A549 (cell line): ENCODE data around the gene CFAP70. TPM values are rescaled to one million over a fixed set of nuclear protein-coding genes. Genes with fewer than 3 reads are reported as not detected.

Source experiments
- ATAC-seq, 2 experiments: fragments of 200-7000 bp in 1 of 2; fragments of >200 bp in 1 of 2; cut with Nextera tagmentation in 1 of 2; cut with Tn5 transposase in 1 of 2; 3 replicates each; pipeline versions ENCODE4 v1.8.0 to v1.9.1; 2018 to 2020; ENCODE audit warnings: mild to moderate bottlenecking in 1 of 2, moderate library complexity in 1 of 2
- CTCF ChIA-PET: fragments of 300-600 bp; sonication (Branson Sonifier 250); formaldehyde crosslinking; extraction: SDS; loops from one replicate; lab custom pipeline; 2021; ENCODE audit warnings: antibody characterized with exemption, inconsistent platforms; lab: Yijun Ruan, JAX
- POLR2A ChIA-PET: fragments of 350-600 bp; formaldehyde crosslinking; extraction: SDS; loops from one replicate; lab custom pipeline; 2021; ENCODE audit warnings: antibody characterized with exemption, inconsistent platforms; lab: Yijun Ruan, JAX
- DNase-seq, 2 experiments: peaks; one replicate each; pipeline versions ENCODE4 v3.0.0 to v3.0.0-alpha.2; 2011 to 2016; ENCODE audit warnings: low read depth in 1 of 2, low spot score in 1 of 2
- FAIRE-seq: peaks from 2 replicates; lab custom pipeline; 2011; peaks lifted over from hg19 to GRCh38; lab: Jason Lieb, UNC
- H3K27ac ChIP-seq, 2 experiments: fragments of >200 bp; sonication (Bioruptor Twin); formaldehyde crosslinking; 3 replicates each; pipeline ENCODE4 v1.5.1; 2016 to 2017
- H3K4me1 ChIP-seq: fragments of >200 bp; sonication (Bioruptor Twin); formaldehyde crosslinking; 3 replicates; pipeline ENCODE4 v1.6.1; 2016
- H3K4me2 ChIP-seq: fragments of >200 bp; sonication (Bioruptor Twin); formaldehyde crosslinking; 3 replicates; pipeline ENCODE4 v1.6.1; 2016
- H3K4me3 ChIP-seq: fragments of >200 bp; sonication (Bioruptor Twin); formaldehyde crosslinking; 3 replicates; pipeline ENCODE4 v1.5.1; 2016
- H3K9me3 ChIP-seq: fragments of >200 bp; sonication (Bioruptor Twin); formaldehyde crosslinking; 3 replicates; pipeline ENCODE4 v1.6.1; 2016
- BCL3 ChIP-seq: fragments of >200 bp; sonication (Bioruptor Twin); formaldehyde crosslinking; IDR thresholded peaks from 3 replicates; pipeline ENCODE4 v1.6.1; 2016
- CBX2 ChIP-seq: fragments of 200-600 bp; sonication (generic); IDR thresholded peaks from 2 replicates; pipeline ENCODE4 v1.6.1; 2016; ENCODE audit warnings: low read depth, mild to moderate bottlenecking, borderline replicate concordance
- CEBPB ChIP-seq, 2 experiments: fragments of >200 bp in 1 of 2; sonication (Bioruptor Twin) in 1 of 2; formaldehyde crosslinking in 1 of 2; IDR thresholded peaks; 2 replicates each; pipeline ENCODE4 v1.6.1; 2012 to 2016
- EHMT2 ChIP-seq: fragments of 200-600 bp; sonication (generic); IDR thresholded peaks from 2 replicates; pipeline ENCODE4 v1.6.1; 2016; ENCODE audit warnings: antibody characterized with exemption, low read depth, mild to moderate bottlenecking, moderate library complexity
- EP300 ChIP-seq, 2 experiments: fragments of >200 bp; sonication (Bioruptor Twin); formaldehyde crosslinking; IDR thresholded peaks; 2 replicates in 1 of 2; 3 replicates in 1 of 2; pipeline ENCODE4 v1.6.1; 2016 to 2017
- FOSL2 ChIP-seq, 2 experiments: fragments of 450-650 bp in 1 of 2; fragments of >200 bp in 1 of 2; sonication (Bioruptor Twin) in 1 of 2; formaldehyde crosslinking; IDR thresholded peaks; 2 replicates each; pipeline versions ENCODE4 v1.5.0 to v1.6.1; 2016 to 2020; ENCODE audit warnings: mild to moderate bottlenecking in 1 of 2, moderate library complexity in 1 of 2
- HDAC2 ChIP-seq: fragments of 200-600 bp; sonication (generic); IDR thresholded peaks from 2 replicates; pipeline ENCODE4 v1.6.1; 2016
- JUNB ChIP-seq: fragments of >200 bp; sonication (Bioruptor Twin); formaldehyde crosslinking; IDR thresholded peaks from 2 replicates; pipeline ENCODE4 v1.6.1; 2016
- KDM1A ChIP-seq: fragments of 200-600 bp; sonication (generic); IDR thresholded peaks from 2 replicates; pipeline ENCODE4 v1.6.1; 2016; ENCODE audit warnings: low read depth, mild to moderate bottlenecking
- MYC ChIP-seq: IDR thresholded peaks from 2 replicates; pipeline ENCODE4 v1.6.1; 2012; ENCODE audit warnings: mild to moderate bottlenecking, inconsistent platforms, low read length, improper control_type of control experiment, borderline replicate concordance
- RFX5 ChIP-seq: fragments of 450-650 bp; IDR thresholded peaks from 2 replicates; pipeline ENCODE4 v1.7.1; 2014; ENCODE audit warnings: antibody characterized with exemption, mild to moderate bottlenecking, moderate library complexity
- SREBF2 ChIP-seq: fragments of 450-650 bp; IDR thresholded peaks from 2 replicates; pipeline ENCODE4 v1.6.1; 2014; ENCODE audit warnings: mild to moderate bottlenecking, moderate library complexity
- TFCP2L1 ChIP-seq: fragments of 250-450 bp; sonication (Bioruptor Pico); IDR thresholded peaks from 2 replicates; pipeline ENCODE4 v1.5.0; 2021; ENCODE audit warnings: mild to moderate bottlenecking
- USF2 ChIP-seq: fragments of 450-650 bp; IDR thresholded peaks from 2 replicates; pipeline ENCODE4 v1.6.1; 2014; ENCODE audit warnings: antibody characterized with exemption
- ZFP36 ChIP-seq: fragments of 450-650 bp; IDR thresholded peaks from 2 replicates; pipeline ENCODE4 v1.6.1; 2014; ENCODE audit warnings: borderline replicate concordance; ENCODE audit not compliant: partially characterized antibody
- ZSCAN20 ChIP-seq: fragments of 250-450 bp; sonication (Bioruptor Pico); IDR thresholded peaks from 2 replicates; pipeline ENCODE4 v1.8.0; 2022; ENCODE audit warnings: mild to moderate bottlenecking, moderate library complexity
- WGBS: methylation state at CpG from one replicate; pipeline ENCODE4 v1.1.6; 2017; ENCODE audit errors: missing lambda C conversion rate; 5-methylcytosine and 5-hydroxymethylcytosine counted together
- polyA plus RNA-seq, 4 experiments: library from polyadenylated mRNA; depleted of rRNA in 3 of 4; stranded (reverse); fragments of >200 nt; fragmentation: RNase III in 1 of 4; extraction: RNeasy Plus Mini Kit Qiagen cat#74134 plus additional on column Dnase treatment in 1 of 4; gene quantifications; 2 replicates in 3 of 4; 3 replicates in 1 of 4; pipeline ENCODE4 v1.2.3, GENCODE V29; 2011 to 2017
- TF ChIP-seq, protein P1 (sequence below): fragments of >200 bp; sonication (Bioruptor Twin); formaldehyde crosslinking; IDR thresholded peaks from 2 replicates; pipeline ENCODE4 v1.6.1; 2016

CFAP70 gene
- polyA plus RNA-seq, 2 of the 4 experiments (the other 2 are of a cell fraction), result 0.34 to 0.98 TPM

- POLR2A ChIA-PET, result no interaction called here
- 6% methylated on average over 3 of the region's 3 CpGs for WGBS
- DNase-seq (no peak), FAIRE-seq (no peak)
- H3K4me3 ChIP-seq, result no peak overlapping the region
- H3K4me2 ChIP-seq, result no peak overlapping the region
- CTCF ChIA-PET, result interaction anchor here (0.6 kb wide), 1 partner anchor 45 kb away, joined by 3 read pairs; no protein-coding TSS in a partner anchor
- no peaks in the 10 kb centered on the region for H3K4me1 ChIP-seq
- TF ChIP-seq EP300 (IDR thresholded peaks at IDR 0.05) (no peak), EHMT2 (no peak), ZFP36 (no peak), RFX5 (no peak), JUNB (no peak), CEBPB (IDR thresholded peaks at IDR 0.05) (no peak), MYC (no peak), KDM1A (no peak), BCL3 (no peak)
- TF ChIP-seq, all 56 proteins: peak for 0
- Histone ChIP-seq H3K27ac (no peak overlapping the region), H3K9me3 (no peaks in the 10 kb centered on the region)
- no peak for ATAC-seq
These were observed 65.2 kb downstream of the CFAP70 start for GRCh38 chr10:73293461-73293860.

GRCh38 chr10:73289958-73290357 is 68.7 kb downstream of the CFAP70 start:
- ATAC-seq (no peak), DNase-seq (no peak), FAIRE-seq (no peak)
- WGBS, result 93% methylated on average over 1 of the region's 1 CpG
- Histone ChIP-seq H3K4me1 (no peaks in the 10 kb centered on the region), H3K4me3 (no peak overlapping the region), H3K27ac (no peak overlapping the region), H3K4me2 (no peak overlapping the region), H3K9me3 (no peaks in the 10 kb centered on the region)
- ChIA-PET POLR2A (no interaction called here), CTCF (no interaction called here)
- TF ChIP-seq USF2 (no peak), HDAC2 (no peak), FOSL2 (IDR thresholded peaks at IDR 0.05) (no peak), FOSL2 (CRISPR knock-in tag; IDR thresholded peaks at IDR 0.05) (no peak), CEBPB (IDR thresholded peaks at IDR 0.05) (no peak), CBX2 (no peak), KDM1A (no peak)

- 17% methylated on average over 1 of the region's 1 CpG for WGBS
- no peak overlapping the region for H3K4me3 ChIP-seq
- no peak for ATAC-seq
These were observed 71.2 kb downstream of the CFAP70 start for GRCh38 chr10:73287441-73287840.

More at GRCh38 chr10:73287441-73287840, 71.2 kb downstream of the CFAP70 start:
- no peaks in the 10 kb centered on the region for H3K4me1 ChIP-seq
- no peak for TF ChIP-seq SREBF2
- TF ChIP-seq BCL3, result no peak
- no peak for TF ChIP-seq TFCP2L1
- TF ChIP-seq, protein P1, sequence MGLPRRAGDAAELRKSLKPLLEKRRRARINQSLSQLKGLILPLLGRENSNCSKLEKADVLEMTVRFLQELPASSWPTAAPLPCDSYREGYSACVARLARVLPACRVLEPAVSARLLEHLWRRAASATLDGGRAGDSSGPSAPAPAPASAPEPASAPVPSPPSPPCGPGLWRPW, result no peak
- TF ChIP-seq USF2, result no peak
- TF ChIP-seq ZSCAN20 (CRISPR knock-in tag), result no peak
- no peaks in the 10 kb centered on the region for H3K9me3 ChIP-seq
- DNase-seq (no peak), FAIRE-seq (no peak)
- H3K27ac ChIP-seq, result no peak overlapping the region
- ChIA-PET POLR2A (no interaction called here), CTCF (no interaction called here)
- no peak overlapping the region for H3K4me2 ChIP-seq
